Putamen (tissue), 1 donor: Measurements from ENCODE around the gene GSS.

Source experiments
- DNase-seq: peaks from one replicate; pipeline ENCODE4 v3.0.0-alpha.2; 2016; ENCODE audit warnings: low spot score

Gene GSS

GRCh38 chr20:34946661-34947060 is 8.9 kb downstream of the GSS start:
- no peak for DNase-seq

GRCh38 chr20:34945315-34946077 is 10.1 kb downstream of the GSS start:
- DNase-seq, result no peak

GRCh38 chr20:34943808-34944567 is 11.6 kb downstream of the GSS start:
- no peak for DNase-seq

- no peak for DNase-seq
Observed at GRCh38 chr20:34942301-34942700, 13.3 kb downstream of the GSS start.

- no peak for DNase-seq
Observed at GRCh38 chr20:34941226-34941625, 14.4 kb downstream of the GSS start.

GRCh38 chr20:34940081-34940481 is 15.5 kb downstream of the GSS start:
- no peak for DNase-seq

- DNase-seq, result no peak
Observed at GRCh38 chr20:34938466-34939163, 17.0 kb downstream of the GSS start.

GRCh38 chr20:34931771-34932170 is 23.8 kb downstream of the GSS start:
- DNase-seq, result no peak

GRCh38 chr20:34928411-34928810 is 27.2 kb downstream of the GSS start:
- no peak for DNase-seq

- DNase-seq, result no peak
Observed at GRCh38 chr20:34927736-34928135, 27.9 kb downstream of the GSS start.

- no peak for DNase-seq
Observed at GRCh38 chr20:34926581-34926980, 29.0 kb downstream of the GSS start.

- DNase-seq, result no peak
Observed at GRCh38 chr20:34925981-34926380, 29.6 kb downstream of the GSS start.

GRCh38 chr20:34925341-34925740 is 30.3 kb downstream of the GSS start:
- DNase-seq, result no peak

- DNase-seq, result no peak
Observed at GRCh38 chr20:34923414-34923813, 32.2 kb downstream of the GSS start.

GRCh38 chr20:34922654-34923381 is 32.8 kb downstream of the GSS start:
- DNase-seq, result no peak

GRCh38 chr20:34921436-34921835 is 34.2 kb downstream of the GSS start:
- DNase-seq, result no peak

GRCh38 chr20:34920055-34920454 is 35.6 kb downstream of the GSS start:
- no peak for DNase-seq

GRCh38 chr20:34916774-34917354 is 38.7 kb downstream of the GSS start:
- no peak for DNase-seq

- DNase-seq, result no peak
Observed at GRCh38 chr20:34915749-34916455, 39.7 kb downstream of the GSS start.

GRCh38 chr20:34915131-34915530 is 40.5 kb downstream of the GSS start:
- no peak for DNase-seq
